K562 (cell line): ENCODE measurements around the gene CDK4. TPM values are rescaled to one million over a fixed set of nuclear protein-coding genes. Genes with fewer than 3 reads are reported as not detected.

Experiments used
- CEBPB ChIP-seq: fragments of 450-650 bp; IDR thresholded peaks from 2 replicates; pipeline ENCODE4 v1.6.1; 2016; ENCODE audit warnings: missing genetic modification characterization, missing compliant biosample characterization
- CXXC5 ChIP-seq: fragments of 250-450 bp; sonication (Bioruptor Pico); IDR thresholded peaks from 2 replicates; pipeline ENCODE4 v1.8.0; 2022; ENCODE audit warnings: inconsistent platforms, mild to moderate bottlenecking, moderate library complexity
- DACH1 ChIP-seq: fragments of 450-650 bp; IDR thresholded peaks from 2 replicates; pipeline ENCODE4 v1.6.1; 2018; ENCODE audit not compliant: partially characterized antibody
- FOS ChIP-seq: IDR thresholded peaks from 3 replicates; pipeline ENCODE4 v1.6.1; 2011; ENCODE audit not compliant: insufficient read length; ENCODE audit errors: extremely low read depth
- FOXK2 ChIP-seq, 2 experiments: fragments of 450-650 bp; IDR thresholded peaks in 1 of 2; conservative IDR thresholded peaks in 1 of 2; 2 replicates each; pipeline ENCODE4 v1.6.1; 2016; ENCODE audit warnings: low read depth in 2 of 2, mild to moderate bottlenecking in 1 of 2
- FUS ChIP-seq: fragments of 200-400 bp; formaldehyde crosslinking; optimal IDR thresholded peaks from 2 replicates; pipeline ENCODE3; 2017; ENCODE audit warnings: low read depth, low read length
- HMBOX1 ChIP-seq: sonication (generic); IDR thresholded peaks from 2 replicates; pipeline ENCODE4 v1.6.1; 2016
- HMGN3 ChIP-seq: IDR thresholded peaks from 2 replicates; pipeline ENCODE4 v1.6.1; 2011; ENCODE audit warnings: borderline replicate concordance, low read depth, mild to moderate bottlenecking, mixed read lengths, low read length; ENCODE audit not compliant: insufficient read length; ENCODE audit errors: extremely low read depth
- HNRNPL ChIP-seq: fragments of 200-400 bp; formaldehyde crosslinking; IDR thresholded peaks from 2 replicates; pipeline ENCODE4 v1.6.1; 2017; ENCODE audit warnings: low read depth, mild to moderate bottlenecking, low read length
- MXI1 ChIP-seq: IDR thresholded peaks from 2 replicates; pipeline ENCODE4 v1.6.1; 2011; ENCODE audit warnings: low read depth, mild to moderate bottlenecking, improper control_type of control experiment, low read length
- NEUROD1 ChIP-seq: fragments of 150-350 bp; IDR thresholded peaks from 2 replicates; pipeline ENCODE4 v1.6.1; 2014; ENCODE audit warnings: borderline replicate concordance, low read length, low read depth; ENCODE audit not compliant: partially characterized antibody
- NR3C1 ChIP-seq: sonication (generic); formaldehyde crosslinking; IDR thresholded peaks from 2 replicates; pipeline ENCODE4 v1.8.1; 2022; ENCODE audit warnings: missing genetic modification reagents
- PHB ChIP-seq: fragments of 250-450 bp; sonication (Bioruptor Pico); IDR thresholded peaks from 2 replicates; pipeline ENCODE4 v1.5.0; 2021
- RAD51 ChIP-seq: fragments of 450-650 bp; IDR thresholded peaks from 2 replicates; pipeline ENCODE4 v1.7.1; 2016; ENCODE audit warnings: low read depth, mild to moderate bottlenecking, borderline replicate concordance
- RBM34 ChIP-seq: fragments of 200-400 bp; formaldehyde crosslinking; IDR thresholded peaks from 2 replicates; pipeline ENCODE4 v1.6.1; 2018; ENCODE audit warnings: low read length, borderline replicate concordance; ENCODE audit not compliant: insufficient read depth
- SIN3A ChIP-seq, 2 experiments: fragments of 150-350 bp in 1 of 2; IDR thresholded peaks; 2 replicates each; pipeline ENCODE4 v1.6.1; 2011 to 2016; ENCODE audit warnings: borderline replicate concordance in 2 of 2, low read depth in 2 of 2, low read length in 2 of 2, mild to moderate bottlenecking in 2 of 2, moderate library complexity in 2 of 2; ENCODE audit not compliant: control insufficient read depth in 1 of 2
- TRIM28 ChIP-seq: fragments of 450-650 bp; IDR thresholded peaks from 2 replicates; pipeline ENCODE4 v1.6.1; 2017
- ZBTB49 ChIP-seq: sonication (generic); formaldehyde crosslinking; IDR thresholded peaks from 2 replicates; pipeline ENCODE4 v1.8.0; 2022; ENCODE audit warnings: missing genetic modification reagents, mild to moderate bottlenecking, borderline replicate concordance
- ZEB2 ChIP-seq: fragments of 450-650 bp; IDR thresholded peaks from 2 replicates; pipeline ENCODE4 v1.6.1; 2016
- polyA plus RNA-seq, 8 experiments: library from polyadenylated mRNA; depleted of rRNA in 4 of 8; stranded (reverse) in 5 of 8; unstranded in 3 of 8; fragments of >200 nt; fragmentation: Nextera tagmentation in 2 of 8; fragmentation: Illumina TruSeq in 1 of 8; extraction: Ambion mirVana in 2 of 8; extraction: Trizol in 1 of 8; gene quantifications; 2 replicates each; pipeline versions ENCODE4 v1.2.1 to v1.2.3, GENCODE V29; 2011 to 2014; ENCODE audit warnings: inconsistent platforms in 1 of 8, missing spikeins in 1 of 8
- total RNA-seq, 7 experiments: library from RNA; depleted of rRNA in 6 of 7; stranded (reverse); fragments of >200 nt in 6 of 7; fragmentation: Illumina TruSeq in 2 of 7; extraction: Trizol in 2 of 7; gene quantifications; 2 replicates each; pipeline versions ENCODE4 v1.2.1 to v1.2.3, GENCODE V29; 2011 to 2021; ENCODE audit warnings: low replicate concordance in 1 of 7
- TF ChIP-seq, protein P1 (sequence below): fragments of 250-450 bp; sonication (Bioruptor Pico); IDR thresholded peaks from 2 replicates; pipeline ENCODE4 v1.8.0; 2022; ENCODE audit warnings: moderate library complexity, mild to moderate bottlenecking, inconsistent platforms
- TF ChIP-seq, protein P2 (sequence below), 2 experiments: fragments of 250-450 bp in 1 of 2; fragments of 450-650 bp in 1 of 2; sonication (Bioruptor Pico) in 1 of 2; IDR thresholded peaks; 2 replicates each; pipeline versions ENCODE4 v1.6.1 to v1.8.0; 2016 to 2021; ENCODE audit warnings: mild to moderate bottlenecking in 2 of 2, moderate library complexity in 2 of 2, missing compliant biosample characterization in 1 of 2, missing genetic modification characterization in 1 of 2
- TF ChIP-seq, protein P3 (sequence below): fragments of 450-650 bp; formaldehyde crosslinking; IDR thresholded peaks from 2 replicates; pipeline ENCODE4 v1.4.0; 2020; ENCODE audit warnings: mild to moderate bottlenecking, moderate library complexity

CDK4 gene
- total and polyA plus RNA-seq, 9 of the 15 experiments (the other 6 are each of a cell fraction or from before 2014, with no cell fraction given) = 37.8 to 436 (median 238) TPM

GRCh38 chr12:57771873-57772428 lies 19.8 kb upstream of the CDK4 start, which contains the start of gene METTL1 (continued):
- TF ChIP-seq NEUROD1 (peak; percentile 95), MXI1 (peak; percentile 97), NR3C1 (CRISPR knock-in tag) (no peak), HNRNPL (no peak), ZBTB49 (CRISPR knock-in tag) (no peak), RBM34 (no peak), PHB (CRISPR knock-in tag) (no peak), FUS (no peak), ZEB2 (no peak), FOXK2 (conservative IDR thresholded peaks at IDR 0.05 in 1 of 2, IDR thresholded peaks at IDR 0.05 in 1 of 2; ENCODE audit: low read depth in 2 of 2) (peak in 1 of 2 experiments; percentile 92; a peak in 3 of 4 replicates), HMGN3 (peak; percentile 56), CXXC5 (CRISPR knock-in tag) (peak; percentile 99), HMBOX1 (no peak), CEBPB (tag) (no peak), FOS (no peak), SIN3A (IDR thresholded peaks at IDR 0.05; ENCODE audit: borderline replicate concordance in 2 of 2, control insufficient read depth in 1 of 2, low read depth in 2 of 2, low read length in 2 of 2) (peak; percentile 98 to 99), DACH1 (peak; percentile 58), TRIM28 (peak; percentile 50; the same call in 1 of the 2 replicates), RAD51 (no peak; the same call in 1 of the 2 replicates)
- TF ChIP-seq, protein P1, sequence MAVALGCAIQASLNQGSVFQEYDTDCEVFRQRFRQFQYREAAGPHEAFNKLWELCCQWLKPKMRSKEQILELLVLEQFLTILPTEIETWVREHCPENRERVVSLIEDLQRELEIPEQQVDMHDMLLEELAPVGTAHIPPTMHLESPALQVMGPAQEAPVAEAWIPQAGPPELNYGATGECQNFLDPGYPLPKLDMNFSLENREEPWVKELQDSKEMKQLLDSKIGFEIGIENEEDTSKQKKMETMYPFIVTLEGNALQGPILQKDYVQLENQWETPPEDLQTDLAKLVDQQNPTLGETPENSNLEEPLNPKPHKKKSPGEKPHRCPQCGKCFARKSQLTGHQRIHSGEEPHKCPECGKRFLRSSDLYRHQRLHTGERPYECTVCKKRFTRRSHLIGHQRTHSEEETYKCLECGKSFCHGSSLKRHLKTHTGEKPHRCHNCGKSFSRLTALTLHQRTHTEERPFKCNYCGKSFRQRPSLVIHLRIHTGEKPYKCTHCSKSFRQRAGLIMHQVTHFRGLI (CRISPR knock-in tag) = no peak
- TF ChIP-seq, protein P2, sequence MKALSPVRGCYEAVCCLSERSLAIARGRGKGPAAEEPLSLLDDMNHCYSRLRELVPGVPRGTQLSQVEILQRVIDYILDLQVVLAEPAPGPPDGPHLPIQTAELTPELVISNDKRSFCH (CRISPR knock-in tag; IDR thresholded peaks at IDR 0.05) = no peak
- TF ChIP-seq, protein P2 (tag; IDR thresholded peaks at IDR 0.05) = no peak
- TF ChIP-seq, protein P3, sequence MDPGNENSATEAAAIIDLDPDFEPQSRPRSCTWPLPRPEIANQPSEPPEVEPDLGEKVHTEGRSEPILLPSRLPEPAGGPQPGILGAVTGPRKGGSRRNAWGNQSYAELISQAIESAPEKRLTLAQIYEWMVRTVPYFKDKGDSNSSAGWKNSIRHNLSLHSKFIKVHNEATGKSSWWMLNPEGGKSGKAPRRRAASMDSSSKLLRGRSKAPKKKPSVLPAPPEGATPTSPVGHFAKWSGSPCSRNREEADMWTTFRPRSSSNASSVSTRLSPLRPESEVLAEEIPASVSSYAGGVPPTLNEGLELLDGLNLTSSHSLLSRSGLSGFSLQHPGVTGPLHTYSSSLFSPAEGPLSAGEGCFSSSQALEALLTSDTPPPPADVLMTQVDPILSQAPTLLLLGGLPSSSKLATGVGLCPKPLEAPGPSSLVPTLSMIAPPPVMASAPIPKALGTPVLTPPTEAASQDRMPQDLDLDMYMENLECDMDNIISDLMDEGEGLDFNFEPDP = no peak
